Transverse colon (tissue), 4 donors: ENCODE measurements around the gene TMEM52. TPM values are rescaled to one million over a fixed set of nuclear protein-coding genes. Genes with fewer than 3 reads are reported as not detected.

Source experiments
- DNase-seq: peaks from one replicate; pipeline ENCODE4 v3.0.0-alpha.2; 2019
- H3K27ac ChIP-seq, 4 donors: fragments of 200-600 bp; sonication (generic); 2 replicates each; pipeline ENCODE4 v1.5.1; 2016 to 2018; ENCODE audit warnings: inconsistent platforms in 4 of 4
- H3K27me3 ChIP-seq: fragments of 200-600 bp; sonication (generic); 2 replicates; pipeline ENCODE4 v1.5.1; 2017; ENCODE audit warnings: inconsistent platforms
- H3K36me3 ChIP-seq, 4 donors: fragments of 200-600 bp; sonication (generic); 2 replicates each; pipeline ENCODE4 v1.5.1; 2017 to 2019; ENCODE audit warnings: inconsistent platforms in 4 of 4
- H3K4me1 ChIP-seq, 4 donors: fragments of 200-600 bp; sonication (generic); 2 replicates each; pipeline ENCODE4 v1.5.1; 2017 to 2020; ENCODE audit warnings: inconsistent platforms in 4 of 4
- H3K4me3 ChIP-seq, 4 donors: fragments of 200-600 bp; sonication (generic); 1 replicate in 1 of 4; 2 replicates in 3 of 4; pipeline versions ENCODE4 v1.5.1 to v1.6.1; 2017 to 2019; ENCODE audit warnings: inconsistent platforms in 4 of 4
- H3K9me3 ChIP-seq, 2 donors: fragments of 200-600 bp; sonication (generic); 2 replicates each; pipeline ENCODE4 v1.5.1; 2017 to 2019; ENCODE audit warnings: inconsistent platforms in 2 of 2
- CTCF ChIP-seq, 5 experiments: fragments of 200-600 bp in 3 of 5; fragments of 450-650 bp in 2 of 5; sonication (generic) in 3 of 5; IDR thresholded peaks; 1 replicate in 2 of 5; 2 replicates in 3 of 5; pipeline ENCODE4 v1.5.1; 2016 to 2017; ENCODE audit warnings: antibody characterized with exemption in 5 of 5, inconsistent platforms in 3 of 5, mild to moderate bottlenecking in 2 of 5, moderate library complexity in 1 of 5
- EP300 ChIP-seq: sonication (generic); formaldehyde crosslinking; IDR thresholded peaks from one replicate; pipeline ENCODE4 v1.6.1; 2017; ENCODE audit warnings: antibody characterized with exemption, low read depth
- POLR2A ChIP-seq: fragments of 450-650 bp; IDR thresholded peaks from one replicate; pipeline ENCODE4 v1.6.1; 2016; ENCODE audit warnings: antibody characterized with exemption, mild to moderate bottlenecking, moderate library complexity
- POLR2AphosphoS5 ChIP-seq, 3 donors: sonication (generic); formaldehyde crosslinking; IDR thresholded peaks; one replicate each; pipeline ENCODE4 v1.6.1; 2016; ENCODE audit warnings: antibody characterized with exemption in 3 of 3
- whole genome bisulfite sequencing, 2 donors: methylation state at CpG; one replicate each; pipeline ENCODE4 v1.1.5; 2018; ENCODE audit warnings: low coverage in 1 of 2; 5-methylcytosine and 5-hydroxymethylcytosine counted together
- in situ Hi-C, 4 donors: fragments of 200-750 bp; cut with MboI; loops; one replicate each; pipeline versions ENCODE4 v1.15.0 to v1.15.1; 2017; ENCODE audit warnings: low sequenced_read_pairs in 3 of 4, low pct_ligation_motif_present in 1 of 4, low pct_unique_long_range_greater_than_20kb in 1 of 4
- intact Hi-C: fragments of 100-400 bp; cut with DNase I; formaldehyde crosslinking; loops from one replicate; pipeline ENCODE4 v1.15.1; 2023; ENCODE audit warnings: low total_unique reads
- total RNA-seq, 4 donors: library from RNA; depleted of rRNA; stranded (reverse); fragments of >200 nt; gene quantifications; one replicate each; pipeline ENCODE4 v1.1.0, GENCODE V29; 2016

Gene TMEM52
- total RNA-seq, 4 donors from 2014 or later: 5.2 to 9.5 (median 5.3) TPM; not detected in 1

DNA sequence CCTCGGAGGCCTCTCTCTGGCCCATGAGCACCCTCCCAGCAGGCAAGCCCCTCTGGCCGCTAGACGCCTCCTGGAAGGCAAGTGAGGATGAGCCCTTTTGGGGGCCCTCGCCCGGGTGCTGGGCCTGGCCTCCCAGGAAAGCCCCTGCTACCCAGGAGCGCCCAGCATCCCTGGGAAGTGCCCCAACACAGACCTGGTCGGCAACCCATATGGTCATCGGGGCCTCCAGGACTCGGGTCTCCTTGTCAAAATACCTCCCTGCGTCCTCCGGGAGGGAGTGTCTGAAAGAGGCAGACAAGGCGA is 21.0 kb upstream of the TMEM52 start:
- Histone ChIP-seq H3K4me1 (peaks cover 0 to 16% (median 11%) of the 10 kb centered on the region in 4 donors), H3K27me3 (peaks cover 30% of the 10 kb centered on the region), H3K27ac (no peak overlapping the region), H3K9me3 (no peaks in the 10 kb centered on the region), H3K4me3 (no peak overlapping the region), H3K36me3 (no peaks in the 10 kb centered on the region)
- WGBS, 2 donors: 89% methylated on average over 8 of the region's 12 CpGs; no CpG with 5 or more reads in 1 of the 2 donors
- intact Hi-C loops (no loop called here), in situ Hi-C loops (loop anchor here in 1 of 4 donors (10.0 kb wide), 1 partner anchor 95 kb away; no protein-coding TSS in a partner anchor)
- no peak for DNase-seq
- TF ChIP-seq CTCF (IDR thresholded peaks at IDR 0.05) (no peak), POLR2AphosphoS5 (IDR thresholded peaks at IDR 0.05) (no peak), EP300 (no peak), POLR2A (no peak)

DNA sequence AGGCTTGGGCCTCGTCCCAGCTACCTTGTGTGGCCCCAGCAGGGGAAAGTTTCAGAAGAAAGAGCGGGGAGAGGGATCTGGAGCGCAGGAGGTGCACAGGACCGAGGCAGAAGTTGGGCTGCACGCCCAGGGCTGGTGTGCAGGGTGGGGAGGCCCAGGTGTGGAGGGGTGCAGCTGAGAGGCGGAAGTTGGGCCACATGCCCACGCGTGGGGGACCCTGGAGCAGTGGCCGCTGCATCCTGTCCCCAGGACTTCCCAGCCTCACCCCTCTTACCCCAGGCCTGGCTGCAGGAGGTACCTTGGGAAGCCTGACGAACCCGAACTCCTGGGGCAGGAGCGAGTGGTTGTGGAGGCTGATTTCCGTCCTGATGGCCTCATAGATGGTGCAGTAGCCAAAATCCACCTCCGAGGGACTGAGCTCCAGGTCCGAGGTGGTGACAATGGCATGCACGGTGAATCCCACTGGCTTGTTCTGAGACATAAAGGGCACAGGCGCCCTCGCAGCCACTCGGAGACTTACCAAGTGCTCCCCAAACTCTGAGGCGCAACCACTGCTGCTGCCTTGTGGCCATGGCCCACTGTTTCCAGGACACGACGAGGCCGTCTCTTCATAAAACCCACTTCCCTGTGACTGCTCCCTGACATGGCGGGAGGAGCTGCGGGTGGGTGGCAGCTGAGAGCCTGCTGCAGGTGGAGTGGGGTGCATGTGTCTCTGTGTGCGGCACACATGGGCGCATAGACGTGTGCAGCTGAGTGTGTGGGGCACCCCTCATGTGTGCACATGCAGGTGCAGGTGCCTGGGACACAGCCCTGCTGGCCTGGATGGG is 20.4 kb upstream of the TMEM52 start:
- H3K27ac ChIP-seq: no peak overlapping the region
- H3K4me1 ChIP-seq: peaks cover 0 to 16% (median 11%) of the 10 kb centered on the region in 4 donors
- peaks cover 30% of the 10 kb centered on the region for H3K27me3 ChIP-seq
- in situ Hi-C loops: loop anchor here in 1 of 4 donors (10.0 kb wide), 1 partner anchor 95 kb away; no protein-coding TSS in a partner anchor
- TF ChIP-seq CTCF (IDR thresholded peaks at IDR 0.05) (no peak), POLR2AphosphoS5 (IDR thresholded peaks at IDR 0.05) (no peak), POLR2A (no peak), EP300 (no peak)
- no peak overlapping the region for H3K4me3 ChIP-seq
- H3K9me3 ChIP-seq: no peaks in the 10 kb centered on the region
- H3K36me3 ChIP-seq: no peaks in the 10 kb centered on the region
- DNase-seq: no peak
- intact Hi-C loops: no loop called here
- 86% methylated on average over 28 of the region's 28 CpGs; no CpG with 5 or more reads in 1 of the 2 donors for WGBS, 2 donors

GRCh38 chr1:1938613-1939295 is 19.7 kb upstream of the TMEM52 start:
- Histone ChIP-seq H3K27ac (no peak overlapping the region), H3K4me1 (peaks cover 0 to 10% (median 6%) of the 10 kb centered on the region in 4 donors), H3K4me3 (no peak overlapping the region), H3K36me3 (no peaks in the 10 kb centered on the region), H3K9me3 (no peaks in the 10 kb centered on the region), H3K27me3 (peaks cover 30% of the 10 kb centered on the region)
- 86 to 87% methylated on average over 10 to 22 of the region's 24 CpGs for WGBS, 2 donors
- TF ChIP-seq POLR2A: no peak
- TF ChIP-seq POLR2AphosphoS5 (IDR thresholded peaks at IDR 0.05): no peak
- in situ Hi-C loops (no loop called here), intact Hi-C loops (no loop called here)
- no peak for DNase-seq

GRCh38 chr1:1938276-1938573 is 19.1 kb upstream of the TMEM52 start:
- no peaks in the 10 kb centered on the region for H3K36me3 ChIP-seq
- WGBS, 2 donors: 73 to 92% methylated on average over 2 to 6 of the region's 6 CpGs
- H3K4me3 ChIP-seq: no peak overlapping the region
- DNase-seq: no peak
- peaks cover 27% of the 10 kb centered on the region for H3K27me3 ChIP-seq
- no peaks in the 10 kb centered on the region for H3K9me3 ChIP-seq
- intact Hi-C loops (no loop called here), in situ Hi-C loops (no loop called here)
- peaks cover 0 to 7% (median 5%) of the 10 kb centered on the region in 4 donors for H3K4me1 ChIP-seq
- H3K27ac ChIP-seq: no peak overlapping the region
- TF ChIP-seq EP300: no peak
- TF ChIP-seq POLR2AphosphoS5 (IDR thresholded peaks at IDR 0.05): no peak
- no peak for TF ChIP-seq CTCF (IDR thresholded peaks at IDR 0.05)
